ENCODE data around the gene KRTAP4-2.
"Not testable (repeated sequence)": the region's sequence is repeated elsewhere in the genome, so short reads cannot be mapped to it uniquely, and the experiment has no call there.

The KRTAP4-2 gene

DNA sequence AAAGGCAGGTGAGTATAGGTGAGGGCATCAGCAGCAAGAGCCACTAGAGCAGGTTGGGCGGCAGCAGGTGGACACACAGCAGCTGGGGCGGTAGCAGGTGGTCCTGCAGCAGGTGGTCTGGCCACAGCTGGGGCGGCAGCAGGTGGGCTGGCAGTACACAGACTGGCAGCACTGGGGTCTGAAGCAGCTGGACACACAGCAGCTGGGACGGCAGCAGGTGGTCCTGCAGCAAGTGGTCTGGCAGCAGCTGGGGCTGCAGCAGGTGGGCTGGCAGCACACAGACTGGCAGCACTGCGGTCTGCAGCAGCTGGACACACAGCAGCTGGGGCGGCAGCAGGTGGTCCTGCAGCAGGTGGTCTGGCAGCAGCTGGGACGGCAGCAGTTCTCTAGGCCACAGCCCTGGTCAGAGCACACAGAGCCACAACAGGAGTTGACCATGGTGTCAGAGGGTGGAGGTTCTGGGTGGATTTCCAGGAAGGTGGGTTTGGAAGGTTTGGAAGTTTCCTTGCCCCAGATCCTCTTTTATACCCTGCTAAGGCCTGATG lies at the start of gene KRTAP4-2:
TSS of gene KRTAP4-2 (minus strand) at position 495 of the 545 bp plus-strand sequence. CDS start at position 438, 57 bp downstream.
- no peak for DNase-seq

DNA sequence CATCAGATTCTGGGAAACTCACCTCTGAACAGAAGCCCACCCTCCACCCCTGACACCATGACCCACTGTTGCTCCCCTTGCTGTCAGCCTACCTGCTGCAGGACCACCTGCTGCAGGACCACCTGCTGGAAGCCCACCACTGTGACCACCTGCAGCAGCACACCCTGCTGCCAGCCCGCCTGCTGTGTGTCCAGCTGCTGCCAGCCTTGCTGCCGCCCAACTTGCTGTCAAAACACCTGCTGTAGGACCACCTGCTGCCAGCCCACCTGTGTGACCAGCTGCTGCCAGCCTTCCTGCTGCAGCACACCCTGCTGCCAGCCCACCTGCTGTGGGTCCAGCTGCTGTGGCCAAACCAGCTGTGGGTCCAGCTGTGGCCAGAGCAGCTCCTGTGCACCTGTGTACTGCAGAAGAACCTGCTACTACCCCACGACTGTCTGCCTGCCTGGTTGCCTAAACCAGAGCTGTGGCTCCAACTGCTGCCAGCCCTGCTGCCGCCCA lies 48.6 kb upstream of the KRTAP4-2 start, which contains the start of gene KRTAP9-2:
TSS of gene KRTAP9-2 (plus strand) at position 51 of the 498 bp plus-strand sequence. CDS start at position 58, 7 bp downstream.
- DNase-seq = not testable (repeated sequence)

DNA sequence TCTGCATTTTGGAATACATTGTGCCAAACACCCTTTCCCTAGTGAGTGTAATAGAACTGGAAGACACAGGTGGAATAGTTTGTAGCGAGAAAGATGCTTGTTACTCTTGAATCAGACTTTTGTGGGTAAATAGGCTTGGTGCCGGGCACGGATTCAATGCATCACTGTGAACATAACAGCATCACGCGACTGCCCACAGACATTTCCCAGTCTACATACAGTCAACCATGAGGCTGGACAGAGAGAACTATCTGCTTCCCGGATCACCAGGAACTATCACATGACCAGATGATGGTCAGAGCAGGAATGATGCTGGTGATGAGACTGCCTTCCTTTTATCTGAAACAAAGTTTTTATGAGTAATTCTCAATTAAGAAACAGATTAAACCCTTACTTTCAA lies 48.0 kb upstream of the KRTAP4-2 start:
- no peak for DNase-seq

DNA sequence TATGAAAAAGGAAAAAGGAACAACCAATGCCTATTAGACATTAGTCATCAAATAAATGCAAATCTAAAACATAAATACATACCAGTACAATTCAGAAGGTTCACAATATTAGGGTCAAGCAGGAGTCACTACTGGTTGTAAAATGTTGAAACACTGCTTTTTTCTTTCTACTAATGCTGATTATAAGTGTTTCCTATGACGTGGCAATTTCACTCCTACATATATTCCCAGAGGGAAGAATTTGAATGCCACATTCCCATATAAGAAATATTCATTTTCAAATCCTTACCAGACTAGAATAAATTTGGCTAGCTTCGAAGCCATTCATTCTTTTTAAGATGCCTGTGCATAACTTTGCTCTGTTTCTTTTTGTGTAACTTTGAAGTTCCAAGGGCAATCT lies 45.8 kb upstream of the KRTAP4-2 start:
- DNase-seq = no peak

DNA sequence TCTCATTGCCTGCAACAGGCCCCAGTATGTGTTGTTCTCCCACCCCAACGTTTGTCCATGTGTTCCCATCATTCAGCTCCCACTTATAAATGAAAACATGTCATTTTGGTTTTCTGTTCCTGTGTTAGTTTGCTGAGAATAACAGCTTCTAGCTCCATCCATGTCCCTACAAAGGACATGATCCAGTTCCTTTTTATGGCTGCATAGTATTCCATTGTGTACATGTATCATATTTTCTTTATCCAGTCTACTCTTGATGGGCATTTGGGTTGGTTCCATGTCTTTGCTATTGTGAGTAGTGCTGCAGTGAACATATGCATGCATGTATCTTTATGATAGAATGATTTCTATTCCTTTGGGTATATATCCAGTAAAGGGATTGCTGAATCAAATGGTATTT lies 37.7 kb upstream of the KRTAP4-2 start:
- no peak for DNase-seq

DNA sequence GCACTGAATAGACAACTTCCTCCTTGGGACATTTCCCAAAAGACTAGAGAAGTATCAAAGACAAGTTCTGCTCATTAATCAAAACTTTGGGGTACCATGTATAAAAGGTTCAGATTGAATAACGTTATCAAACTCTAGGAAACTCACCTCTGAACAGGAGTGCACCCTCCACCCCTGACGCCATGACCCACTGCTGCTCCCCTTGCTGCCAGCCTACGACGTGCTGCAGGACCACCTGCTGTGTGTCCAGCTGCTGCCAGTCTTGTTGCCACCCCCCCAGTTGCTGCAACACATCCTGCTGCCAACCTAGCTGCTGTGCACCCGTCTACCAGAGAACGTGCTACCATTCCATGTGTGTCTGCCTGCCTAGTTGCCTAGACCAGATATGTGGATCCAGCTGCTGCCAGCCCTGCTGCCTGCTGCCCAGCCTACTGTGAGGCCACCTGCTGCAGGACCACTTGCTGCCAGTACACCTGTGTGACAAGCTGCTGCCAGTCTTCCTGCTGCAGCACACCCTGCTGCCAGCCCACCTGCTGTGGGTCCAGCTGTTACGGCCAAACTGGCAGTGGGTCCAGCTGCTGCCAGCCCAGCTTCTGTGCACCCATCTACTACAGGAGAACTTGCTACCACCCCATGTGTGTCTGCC lies 34.6 kb upstream of the KRTAP4-2 start:
- DNase-seq = peak; percentile 75

DNA sequence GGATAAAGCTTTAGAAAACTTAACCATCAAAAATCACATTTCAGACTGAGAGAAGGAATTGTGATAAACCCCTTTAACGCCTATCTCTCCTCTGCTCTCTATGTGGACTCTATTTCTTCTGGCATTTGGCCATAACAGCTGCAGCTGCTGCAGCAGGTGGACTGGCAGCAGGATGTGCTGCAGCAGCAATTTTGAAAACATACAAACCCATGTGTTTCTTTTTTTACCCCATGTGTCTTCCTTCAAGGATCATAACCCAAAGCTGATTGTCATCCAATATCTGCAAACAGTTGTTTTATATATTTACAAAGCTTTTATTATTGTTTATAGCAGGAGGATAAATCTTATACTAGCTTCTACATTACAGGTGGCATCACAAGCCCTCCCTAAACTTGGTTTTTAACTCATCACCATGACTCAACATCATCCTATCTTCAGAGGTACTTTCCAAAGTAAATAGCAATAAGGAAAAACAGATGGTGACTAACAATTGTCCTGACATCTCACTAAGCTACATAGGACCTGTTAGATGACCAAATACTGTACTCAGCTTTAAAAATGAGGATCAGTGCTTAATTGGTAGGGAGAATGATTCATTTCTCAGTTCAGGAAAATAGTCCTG lies 33.9 kb upstream of the KRTAP4-2 start:
- DNase-seq = peak; percentile 90

DNA sequence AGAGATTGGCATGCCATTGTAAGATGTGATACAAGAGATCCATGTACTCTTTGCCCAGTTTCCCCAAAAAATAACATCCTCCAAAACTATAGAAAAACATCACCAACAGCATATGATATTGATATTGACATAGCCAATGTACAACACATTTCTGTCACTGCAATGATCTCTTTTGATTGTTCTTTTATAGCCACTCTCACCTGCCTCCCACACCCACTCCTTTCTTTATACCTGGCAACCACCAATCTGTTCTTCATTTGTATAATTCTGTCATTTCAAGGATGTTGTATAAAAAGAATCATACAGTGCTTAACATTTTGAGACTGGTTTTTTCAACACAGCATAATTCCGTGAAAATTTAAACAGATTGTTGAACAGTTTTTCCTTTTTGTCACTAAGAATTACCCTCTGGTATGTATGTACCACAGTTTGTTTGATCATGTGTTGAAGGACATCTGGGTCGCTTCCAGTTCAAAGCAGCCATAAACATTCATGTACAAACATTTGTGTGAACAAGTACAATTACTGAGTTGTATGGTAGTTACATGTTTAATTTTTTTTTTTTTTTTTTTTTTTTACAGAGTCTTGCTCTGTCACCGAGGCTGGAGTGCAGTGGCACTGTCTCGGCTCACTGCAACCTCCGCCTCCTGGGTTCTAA lies 21.5 kb upstream of the KRTAP4-2 start:
- DNase-seq = no peak

DNA sequence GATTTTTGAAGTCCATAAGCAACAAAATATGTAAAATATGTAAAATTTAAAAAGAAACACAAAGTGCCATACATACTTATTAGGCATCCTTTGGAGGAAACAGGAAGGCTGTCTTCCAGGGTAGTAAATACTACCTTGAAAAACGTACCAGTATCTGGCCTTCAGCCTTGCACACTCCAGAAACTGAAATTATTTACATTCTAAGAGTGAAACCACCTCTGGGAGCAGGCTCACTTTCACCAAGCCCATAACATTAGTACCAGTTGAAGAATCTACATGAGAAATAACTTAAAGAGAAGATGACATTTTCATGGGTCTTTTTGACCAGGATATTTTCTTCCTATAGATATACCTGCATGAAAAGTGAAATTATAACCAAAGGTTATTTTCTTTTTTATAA lies 18.0 kb upstream of the KRTAP4-2 start:
- no peak for DNase-seq

DNA sequence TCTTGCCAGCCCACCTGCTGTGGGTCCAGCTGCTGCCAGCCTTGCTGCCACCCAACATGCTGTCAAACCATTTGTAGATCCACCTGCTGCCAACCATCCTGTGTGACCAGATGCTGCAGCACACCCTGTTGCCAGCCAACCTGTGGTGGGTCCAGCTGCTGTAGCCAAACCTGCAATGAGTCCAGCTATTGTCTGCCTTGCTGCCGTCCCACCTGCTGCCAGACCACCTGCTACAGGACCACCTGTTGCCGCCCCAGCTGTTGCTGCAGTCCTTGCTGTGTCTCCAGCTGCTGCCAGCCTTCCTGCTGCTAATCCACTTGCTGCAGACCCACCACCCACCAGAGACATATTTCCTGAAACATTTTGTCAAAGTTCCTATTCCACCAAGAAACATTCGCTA lies 12.3 kb upstream of the KRTAP4-2 start:
- DNase-seq = no peak

DNA sequence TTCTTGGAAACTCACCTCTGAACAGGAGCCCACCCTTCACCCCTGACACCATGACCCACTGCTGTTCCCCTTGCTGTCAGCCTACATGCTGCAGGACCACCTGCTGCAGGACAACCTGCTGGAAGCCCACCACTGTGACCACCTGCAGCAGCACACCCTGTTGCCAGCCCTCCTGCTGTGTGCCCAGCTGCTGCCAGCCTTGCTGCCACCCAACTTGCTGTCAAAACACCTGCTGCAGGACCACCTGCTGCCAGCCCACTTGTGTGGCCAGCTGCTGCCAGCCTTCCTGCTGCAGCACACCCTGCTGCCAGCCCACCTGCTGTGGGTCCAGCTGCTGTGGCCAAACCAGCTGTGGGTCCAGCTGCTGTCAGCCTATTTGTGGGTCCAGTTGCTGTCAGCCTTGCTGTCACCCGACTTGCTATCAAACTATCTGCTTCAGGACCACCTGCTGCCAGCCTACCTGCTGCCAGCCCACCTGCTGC lies 11.9 kb upstream of the KRTAP4-2 start, which contains the start of gene KRTAP9-1:
TSS of gene KRTAP9-1 (plus strand) at position 51 of the 482 bp plus-strand sequence. CDS start at position 51, 0 bp downstream.
- DNase-seq = not testable (repeated sequence)

DNA sequence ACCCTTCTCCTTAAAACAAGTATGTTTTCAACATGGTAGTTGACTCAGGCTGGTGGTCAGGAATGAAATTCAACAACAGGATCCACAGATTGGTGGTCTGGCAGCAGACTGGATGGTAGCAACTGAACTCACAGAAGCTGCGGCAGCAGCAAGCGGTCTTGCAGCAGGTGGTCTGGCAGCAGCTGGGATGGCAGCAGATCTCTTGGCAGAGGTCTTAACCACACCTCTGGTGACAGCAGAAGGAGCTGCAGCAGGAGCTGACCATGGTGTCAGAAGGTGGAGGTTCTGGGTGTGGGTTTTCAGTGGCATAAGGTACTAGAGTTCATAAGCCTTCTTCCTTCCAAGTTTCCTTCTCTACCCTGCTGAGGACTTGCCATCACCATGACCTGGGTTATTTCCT lies 8.9 kb upstream of the KRTAP4-2 start:
- DNase-seq = peak; percentile 30

DNA sequence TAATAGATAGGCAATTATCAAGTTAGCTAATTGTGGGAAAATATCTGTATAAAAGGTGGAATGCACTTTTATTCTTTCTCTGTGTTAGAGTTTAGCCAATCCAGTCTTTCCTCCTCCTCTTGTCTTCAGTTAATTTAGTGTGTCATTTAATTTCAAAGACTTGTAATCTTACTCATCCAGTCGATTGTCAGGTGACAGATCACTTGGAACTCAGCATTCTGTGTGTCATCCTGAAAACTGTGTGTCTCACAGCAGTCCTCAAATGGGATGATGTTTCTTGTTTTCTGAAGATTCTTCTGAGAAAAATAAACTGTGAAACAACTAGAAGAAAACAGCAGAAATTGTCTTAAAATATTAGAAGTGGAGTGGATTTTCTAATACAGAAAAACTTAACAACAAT lies 7.0 kb upstream of the KRTAP4-2 start:
- no peak for DNase-seq

DNA sequence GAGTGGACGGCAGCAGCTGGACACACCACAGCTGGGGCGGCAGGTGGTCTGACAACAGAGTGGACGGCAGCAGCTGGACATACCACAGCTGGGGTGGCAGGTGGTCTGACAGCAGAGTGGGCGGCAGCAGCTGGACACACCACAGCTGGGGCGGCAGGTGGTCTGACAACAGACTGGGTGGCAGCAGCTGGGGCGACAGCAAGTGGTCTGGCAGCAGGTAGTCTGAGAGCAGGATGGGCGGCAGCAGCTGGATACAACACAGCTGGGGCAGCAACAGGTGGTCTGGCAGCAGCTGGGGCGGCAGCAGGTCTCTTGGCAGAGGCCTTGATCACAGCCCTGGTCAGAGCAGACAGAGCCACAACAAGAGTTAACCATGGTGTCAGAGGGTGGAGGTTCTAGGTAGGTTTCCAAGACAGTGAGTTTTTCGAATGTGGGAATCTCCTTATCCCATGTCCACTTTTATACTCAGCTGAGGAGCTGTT lies 6.5 kb upstream of the KRTAP4-2 start, which contains the start of gene KRTAP4-1:
TSS of gene KRTAP4-1 (minus strand) at position 432 of the 482 bp plus-strand sequence. CDS start at position 375, 57 bp downstream.
- DNase-seq = no peak

DNA sequence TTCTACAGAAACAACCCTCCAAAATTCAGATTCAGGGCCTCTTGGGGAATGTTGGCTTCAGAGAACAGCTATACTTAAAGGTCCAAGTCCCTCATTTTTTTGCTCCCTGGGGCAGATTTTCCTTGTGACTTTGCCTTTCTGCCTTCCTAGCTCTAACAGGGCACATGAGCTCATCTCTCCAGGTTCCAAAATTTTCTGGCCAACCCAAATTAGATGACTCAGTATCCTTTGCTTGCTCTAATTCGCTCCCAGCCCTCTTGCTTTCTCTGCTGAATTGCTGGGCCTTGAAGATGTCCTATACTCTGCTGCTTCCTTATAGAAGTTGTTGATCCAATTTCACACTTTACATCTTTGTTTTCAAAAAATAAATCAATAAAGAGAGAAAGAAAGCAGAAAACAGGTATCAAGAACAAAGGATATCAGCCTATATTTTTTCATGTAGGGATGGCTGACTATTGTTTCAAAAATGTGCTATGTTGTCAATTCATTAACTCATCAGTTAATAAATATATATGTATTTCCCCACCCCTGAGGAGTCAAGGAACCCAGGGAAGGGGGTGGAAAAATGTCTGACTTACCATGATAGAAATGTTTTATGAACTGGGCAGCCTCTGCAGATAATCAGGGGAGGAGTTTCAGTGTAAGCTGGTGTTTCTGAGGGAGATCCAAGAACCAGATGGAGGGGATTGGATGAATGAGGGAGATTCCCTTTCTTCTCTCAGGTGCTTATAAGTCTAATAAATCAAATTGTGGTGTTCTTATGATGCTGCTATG lies 1.0 kb upstream of the KRTAP4-2 start:
- no peak for DNase-seq

DNA sequence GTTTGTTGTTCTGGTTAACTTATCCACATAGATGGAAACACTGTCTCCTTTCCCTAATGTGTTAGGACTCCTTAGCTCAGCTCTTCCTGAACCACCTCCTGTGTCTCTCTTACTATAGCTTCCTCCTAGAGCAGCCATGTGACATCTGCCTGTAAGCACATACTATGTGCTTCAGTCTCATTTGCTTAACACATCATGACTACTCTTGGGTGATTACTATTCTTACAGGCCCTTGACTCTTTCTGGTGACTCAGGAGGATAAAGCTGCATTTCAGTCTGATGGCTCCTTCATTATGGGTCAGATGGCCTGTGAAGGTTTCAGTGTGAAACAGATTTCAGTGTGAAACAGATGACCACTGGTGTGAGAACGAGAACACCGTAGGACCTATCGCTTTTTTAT lies 320 bp upstream of the KRTAP4-2 start:
- DNase-seq = no peak

DNA sequence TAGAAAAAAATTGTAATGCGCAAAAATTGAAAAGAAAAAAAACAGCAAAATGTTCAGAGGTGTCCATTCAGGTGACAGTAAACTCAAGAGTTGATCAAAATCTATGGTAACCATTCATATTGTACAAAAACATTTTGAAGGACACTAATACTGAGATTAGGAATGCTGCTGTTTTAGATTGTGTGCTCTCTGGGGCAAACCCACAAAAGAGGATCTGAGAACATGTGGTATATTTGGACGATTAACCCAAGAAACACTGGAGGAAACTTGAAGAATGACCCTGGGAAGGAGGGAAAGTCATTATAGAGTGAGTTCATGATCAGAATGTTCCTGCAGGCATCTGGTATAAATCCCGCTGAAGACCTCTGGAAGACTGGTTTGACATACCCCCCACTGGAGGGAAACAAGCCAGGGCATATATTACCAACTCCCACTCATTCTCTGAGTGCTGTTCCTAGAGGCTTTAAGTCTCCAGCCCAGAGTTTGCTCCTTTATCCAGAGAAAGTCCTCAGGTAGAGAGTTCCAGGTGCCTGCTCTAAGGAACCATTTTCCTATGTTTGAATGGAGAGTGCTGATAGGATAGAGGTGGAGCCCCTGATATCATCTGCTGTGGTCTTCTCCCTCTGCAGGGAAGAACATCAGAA lies 1.2 kb downstream of the KRTAP4-2 start:
- peak; percentile 54 for DNase-seq

DNA sequence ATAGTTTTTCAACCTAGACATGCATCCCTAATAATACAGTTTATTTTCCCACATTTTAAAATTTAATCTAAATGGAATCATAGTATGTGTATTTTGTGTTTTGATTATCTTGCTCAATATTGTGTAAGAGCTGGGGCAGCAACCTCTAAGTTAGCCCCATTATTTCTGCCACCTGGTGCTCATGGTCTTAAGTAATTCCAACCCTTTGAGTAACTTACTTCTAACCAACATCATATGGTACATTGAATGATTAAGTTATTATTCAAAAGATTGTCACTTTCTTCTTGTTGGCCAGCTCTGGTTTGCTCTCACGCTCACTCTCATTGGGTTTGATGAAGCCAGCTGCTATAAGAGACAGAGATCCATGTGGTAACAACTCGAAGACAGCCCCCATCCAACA lies 6.1 kb downstream of the KRTAP4-2 start:
- no peak for DNase-seq

DNA sequence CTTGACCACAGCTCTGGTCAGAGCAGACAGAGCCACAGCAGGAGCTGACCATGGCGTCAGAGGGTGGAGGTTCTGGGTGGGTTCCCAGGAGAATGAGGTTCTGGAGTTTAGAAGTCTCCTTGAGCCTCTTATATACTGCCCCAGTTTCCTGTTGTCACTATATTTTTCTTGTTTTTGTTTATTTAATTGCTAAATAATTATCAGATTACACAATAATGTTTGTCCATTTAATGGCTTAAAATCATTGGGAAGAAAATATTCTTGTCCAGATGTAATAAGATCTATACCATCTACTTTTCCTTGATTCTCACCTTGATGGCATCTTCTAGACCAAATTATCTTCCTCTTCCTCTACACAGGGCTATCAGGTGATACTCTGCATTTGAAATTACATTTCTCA lies 9.9 kb downstream of the KRTAP4-2 start, which contains the start of gene KRTAP4-3:
TSS of gene KRTAP4-3 (minus strand) at position 101 of the 400 bp plus-strand sequence. CDS start at position 52, 49 bp downstream.
- DNase-seq = no peak

DNA sequence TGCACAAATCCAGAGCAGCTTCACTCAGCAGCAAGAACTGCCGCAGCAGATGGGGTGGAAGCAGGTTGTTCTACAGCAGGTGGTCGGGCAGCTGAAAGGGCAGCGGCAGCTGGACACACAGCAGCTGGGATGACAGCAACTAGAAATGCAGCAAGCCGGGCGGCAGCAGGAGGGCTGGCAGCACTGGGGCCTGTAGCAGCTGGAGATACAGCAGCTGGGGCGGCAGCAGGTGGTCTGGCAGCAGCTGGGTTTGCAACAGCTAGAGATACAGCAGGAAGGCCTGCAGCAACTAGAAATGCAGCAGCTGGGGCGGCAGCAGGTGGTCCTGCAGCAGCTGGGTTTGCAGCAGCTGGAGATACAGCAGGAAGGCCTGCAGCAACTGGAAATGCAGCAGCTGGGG lies 10.5 kb downstream of the KRTAP4-2 start:
- DNase-seq = no peak

DNA sequence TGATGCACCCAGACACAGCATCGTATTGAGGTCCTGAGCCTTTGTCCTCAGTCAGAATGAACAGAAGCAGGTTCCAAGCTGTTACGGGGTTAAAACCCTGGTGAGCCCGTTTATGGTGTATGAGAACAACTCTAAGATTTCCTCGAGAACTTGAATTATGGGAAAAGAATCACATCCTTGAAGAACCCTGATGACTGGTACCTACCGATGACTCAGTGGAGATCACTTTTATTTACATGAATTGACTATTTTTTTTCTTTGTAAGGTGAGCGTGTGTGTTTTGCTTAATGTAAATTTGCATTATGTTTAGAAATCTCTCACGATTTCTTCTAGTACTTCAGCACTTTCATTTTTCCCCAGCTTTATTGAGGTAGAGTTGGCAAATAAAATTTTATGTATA lies 14.2 kb downstream of the KRTAP4-2 start:
- DNase-seq = no peak

DNA sequence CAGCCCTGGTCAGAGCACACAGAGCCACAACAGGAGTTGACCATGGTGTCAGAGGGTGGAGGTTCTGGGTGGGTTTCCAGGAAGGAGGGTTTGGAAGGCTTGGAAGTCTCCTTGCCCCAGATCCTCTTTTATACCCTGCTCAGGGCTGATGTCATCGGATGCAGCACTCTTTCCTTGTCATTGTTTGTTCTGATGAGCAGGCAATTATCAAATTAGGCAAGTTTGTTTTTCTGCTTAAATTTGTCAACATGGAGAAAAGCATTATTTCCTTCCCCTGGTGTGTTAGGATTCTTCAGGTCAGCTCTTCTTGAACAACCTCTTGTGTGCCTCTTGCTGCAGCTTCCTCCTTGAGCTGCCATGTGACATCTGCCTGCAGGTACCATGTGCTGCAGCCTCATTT lies 17.4 kb downstream of the KRTAP4-2 start, which contains the start of gene KRTAP4-4:
TSS of gene KRTAP4-4 (minus strand) at position 101 of the 400 bp plus-strand sequence. CDS start at position 44, 57 bp downstream.
- DNase-seq = peak; percentile 14

Measured in RPMI8226 (cell line).